Activated CD4-positive, CD25-positive, alpha-beta regulatory T cell (primary cell): ENCODE data around the gene SPRING1.
A peak's percentile ranks its signal among the peaks of the same experiment; 100 is the strongest.

Experiments used
- DNase-seq, 4 experiments: peaks; one replicate each; lab custom pipeline; 2025; lab: John Stamatoyannopoulos, UW

SPRING1 gene

DNA sequence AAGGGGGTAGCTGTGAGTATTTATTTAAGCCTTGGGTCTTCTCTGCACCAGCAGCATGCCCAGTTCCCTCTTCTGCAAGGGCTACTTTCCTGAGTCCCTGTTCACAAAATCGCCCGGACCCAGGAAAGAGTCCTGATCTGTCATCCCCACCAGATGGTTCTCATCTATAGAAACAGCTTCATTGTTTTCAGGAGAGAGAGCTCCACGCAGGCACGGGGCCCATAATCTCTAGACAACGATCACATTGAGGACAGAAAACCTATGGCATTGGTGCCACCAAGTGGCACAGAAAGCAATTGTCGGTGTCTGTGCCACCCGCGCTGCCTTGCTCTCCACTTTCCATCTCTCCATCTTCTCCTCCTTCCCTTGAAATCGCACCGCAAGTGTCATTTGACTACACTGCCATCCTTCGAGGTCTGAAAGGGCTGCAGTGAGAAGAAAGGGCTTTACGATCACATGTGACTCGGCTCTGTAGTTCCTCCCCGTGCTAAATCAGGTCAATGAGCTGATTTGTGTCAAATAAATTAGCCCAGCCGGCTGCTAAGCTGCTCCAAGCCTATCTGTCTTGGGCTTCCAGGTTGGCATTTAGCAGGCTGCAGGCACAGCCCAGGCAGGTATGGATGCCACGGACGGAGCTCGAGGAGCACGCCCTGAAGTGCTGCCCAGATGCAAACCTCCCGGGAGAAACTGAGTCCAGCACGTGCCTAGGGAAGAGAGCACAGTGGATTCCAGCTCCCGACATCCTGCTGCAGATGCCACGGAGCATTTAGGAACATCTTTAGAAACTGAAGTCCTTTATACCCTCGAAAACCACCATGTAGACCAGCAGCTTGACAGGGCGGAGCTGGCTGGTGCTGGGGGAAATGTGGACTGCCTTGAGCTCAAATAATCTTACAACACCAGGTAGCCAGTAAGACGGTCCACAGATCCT lies 28.8 kb downstream of the SPRING1 start:
- peak in 2 of 4 experiments; percentile 17 to 22 for DNase-seq

GRCh38 chr12:116707751-116708150 lies 30.1 kb downstream of the SPRING1 start:
- no peak for DNase-seq

DNA sequence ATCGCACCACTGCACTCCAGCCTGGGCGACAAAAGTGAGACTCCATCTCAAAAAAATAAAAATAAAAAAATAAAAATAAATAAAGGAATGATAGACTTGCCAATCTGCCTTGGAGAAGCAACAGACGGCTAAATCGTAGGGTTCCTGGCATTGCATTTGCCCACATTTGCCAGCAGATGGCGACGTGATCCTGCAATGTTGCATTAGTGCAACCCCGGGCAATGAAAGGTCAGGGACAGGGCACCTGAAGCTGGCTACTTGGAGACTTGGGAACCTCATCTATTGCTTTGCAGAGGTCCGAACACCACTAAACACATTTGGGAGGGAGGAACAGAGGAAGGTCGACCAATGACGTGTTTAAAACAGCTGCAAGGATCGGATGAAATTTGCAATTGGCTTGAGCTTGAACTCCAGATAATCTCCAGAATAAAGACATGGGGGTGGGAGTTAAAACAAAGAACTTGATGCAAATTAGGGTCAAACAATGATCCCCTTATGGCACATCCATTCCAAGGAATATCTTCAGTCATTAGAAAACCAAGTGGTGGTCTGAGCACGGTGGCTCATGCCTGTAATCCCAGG lies 34.6 kb downstream of the SPRING1 start:
- peak; percentile 22 to 37 (median 34) for DNase-seq

GRCh38 chr12:116701432-116701831 lies 36.4 kb downstream of the SPRING1 start:
- no peak for DNase-seq

- no peak for DNase-seq
Observed at GRCh38 chr12:116700066-116700465, 37.8 kb downstream of the SPRING1 start.

- no peak for DNase-seq
Observed at GRCh38 chr12:116698554-116699075, 39.3 kb downstream of the SPRING1 start.

DNA sequence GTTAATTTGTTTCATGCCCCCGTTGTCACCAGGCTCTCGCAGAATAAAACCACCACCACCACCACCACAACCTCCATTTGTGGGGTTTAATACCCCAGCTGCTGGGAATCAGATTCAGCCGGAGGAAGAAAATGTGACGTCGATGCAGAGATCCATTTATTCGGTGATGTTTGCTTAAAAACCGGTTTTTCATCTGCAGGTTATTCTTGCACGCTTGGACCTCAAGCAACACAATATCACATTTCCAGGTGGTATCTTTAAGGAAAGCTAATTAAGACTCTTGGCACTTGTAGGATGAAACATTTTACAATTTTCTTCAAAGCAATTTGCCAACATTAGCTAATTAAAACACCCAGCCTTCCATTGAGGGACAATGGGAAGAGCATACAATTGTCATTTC lies 39.8 kb downstream of the SPRING1 start:
- DNase-seq = no peak

GRCh38 chr12:116697716-116698115 lies 40.2 kb downstream of the SPRING1 start:
- no peak for DNase-seq

DNA sequence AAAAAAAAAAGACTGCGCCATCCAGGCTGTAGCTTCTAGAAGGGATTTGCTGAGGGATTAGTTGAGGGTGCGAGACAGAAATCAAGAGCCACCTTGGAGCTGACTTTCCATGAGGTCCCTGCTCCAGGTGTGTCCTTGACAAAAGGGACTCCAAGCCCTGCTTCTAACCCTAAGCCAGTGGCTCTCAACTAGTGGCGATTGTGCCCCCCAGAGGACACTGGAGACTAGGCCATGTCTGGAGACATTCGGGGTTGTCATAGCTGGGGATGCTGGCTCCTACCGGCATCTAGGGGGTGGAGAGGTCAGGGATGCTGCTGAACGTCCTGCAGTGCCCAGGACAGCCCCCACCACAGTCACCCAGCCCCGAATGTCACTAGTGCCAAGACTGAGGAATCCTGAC lies 40.6 kb downstream of the SPRING1 start:
- DNase-seq = no peak

GRCh38 chr12:116695464-116695725 lies 42.5 kb downstream of the SPRING1 start:
- no peak for DNase-seq

GRCh38 chr12:116694653-116695463 lies 43.0 kb downstream of the SPRING1 start:
- DNase-seq = no peak

DNA sequence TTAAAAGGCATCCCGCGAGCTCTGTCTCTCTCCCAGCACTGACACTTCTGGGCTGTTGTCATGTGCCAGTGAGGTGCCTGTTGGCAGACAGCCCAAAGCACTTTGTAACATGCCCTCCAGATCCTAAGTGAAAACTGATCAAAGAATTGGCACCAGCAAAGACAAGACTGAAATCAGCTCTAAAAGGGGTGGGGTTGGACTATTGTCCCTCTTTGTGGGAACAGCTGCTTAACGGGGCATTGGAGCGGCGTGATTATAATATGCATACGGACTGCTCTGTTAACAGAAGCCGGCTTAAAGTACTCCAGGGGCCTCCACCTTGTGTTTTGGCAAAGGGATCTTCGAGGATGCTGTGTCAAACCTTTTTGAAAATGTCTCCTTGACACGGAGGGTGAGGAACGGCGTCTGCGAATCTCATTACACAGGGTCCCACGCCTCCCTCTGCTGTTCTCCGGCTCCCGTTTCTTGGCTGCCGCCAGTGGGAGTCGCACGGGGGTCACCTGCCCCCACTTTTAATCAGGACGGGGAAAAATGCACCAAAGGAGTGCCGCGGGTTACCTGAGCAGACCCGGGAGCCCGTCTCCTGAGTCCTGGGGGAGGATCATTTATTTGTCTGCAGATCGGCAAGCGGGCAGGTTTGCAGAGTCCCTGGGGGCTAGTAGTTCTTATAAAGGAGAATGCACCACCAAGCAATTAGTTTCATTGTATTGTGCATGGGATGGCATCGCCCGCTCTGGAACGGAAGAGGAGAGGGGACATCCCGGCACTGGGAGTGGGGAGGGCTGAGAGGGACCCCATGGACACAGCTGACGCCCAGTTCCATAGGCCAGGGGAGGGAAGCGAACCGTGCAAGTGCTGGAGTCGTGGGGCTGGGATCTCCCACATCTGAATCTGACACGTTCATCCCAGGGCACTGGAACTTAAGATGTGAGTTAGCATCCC lies 44.3 kb downstream of the SPRING1 start:
- no peak for DNase-seq

DNA sequence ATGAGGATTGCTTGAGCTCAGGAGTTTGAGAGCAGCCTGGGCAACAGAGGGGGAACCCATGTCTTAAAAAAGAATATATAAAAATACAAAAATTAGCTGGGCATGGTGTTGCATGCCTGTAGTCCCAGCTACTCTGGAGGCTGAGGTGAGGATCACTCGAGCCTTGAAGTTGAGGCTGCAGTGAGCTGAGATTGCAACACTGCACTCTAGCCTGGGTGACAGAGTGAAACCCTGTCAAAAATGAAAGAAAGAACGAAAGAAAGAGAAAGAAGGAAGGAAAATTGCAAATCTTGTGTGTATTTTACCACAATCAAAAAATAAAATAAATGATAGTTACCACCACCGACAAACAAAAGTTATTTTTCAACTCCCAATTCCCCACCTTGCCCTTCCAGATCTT lies 45.3 kb downstream of the SPRING1 start:
- DNase-seq = no peak

DNA sequence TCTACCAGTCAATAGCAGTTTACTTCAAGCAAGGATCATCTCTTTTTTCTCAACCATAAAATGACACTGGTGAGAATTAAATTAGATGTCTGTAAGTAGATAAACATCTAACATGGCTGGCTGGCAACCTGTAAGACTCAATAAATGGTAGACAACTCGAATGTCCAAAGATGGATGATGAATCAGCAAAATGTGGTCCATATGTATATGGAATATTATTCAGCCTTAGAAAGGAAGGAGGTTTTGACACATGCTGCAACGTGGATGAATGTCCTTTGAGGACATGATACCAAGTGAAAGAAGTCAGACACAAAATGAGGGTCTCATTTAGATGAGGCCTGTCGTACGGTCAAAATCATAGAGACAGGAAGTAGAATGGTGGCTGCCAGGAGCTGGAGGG lies 46.2 kb downstream of the SPRING1 start:
- DNase-seq = no peak

DNA sequence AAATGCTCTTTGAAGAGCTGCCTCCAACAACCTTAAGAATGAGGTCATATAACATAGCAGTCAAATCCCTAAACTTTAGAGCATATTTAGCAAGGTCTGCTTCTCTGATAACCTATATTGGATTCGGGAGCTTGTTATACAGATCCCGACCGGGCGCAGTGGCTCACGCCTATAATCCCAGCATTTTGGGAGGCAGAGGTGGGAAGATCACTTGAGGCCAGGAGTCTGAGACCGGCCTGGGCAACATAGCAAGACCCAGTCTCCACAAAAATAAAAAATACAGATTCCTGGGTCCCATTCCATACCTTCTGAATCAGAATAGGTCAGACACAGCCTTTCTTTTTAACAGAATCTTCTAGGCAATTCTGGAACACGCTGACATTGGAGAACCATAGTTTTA lies 46.7 kb downstream of the SPRING1 start:
- no peak for DNase-seq

DNA sequence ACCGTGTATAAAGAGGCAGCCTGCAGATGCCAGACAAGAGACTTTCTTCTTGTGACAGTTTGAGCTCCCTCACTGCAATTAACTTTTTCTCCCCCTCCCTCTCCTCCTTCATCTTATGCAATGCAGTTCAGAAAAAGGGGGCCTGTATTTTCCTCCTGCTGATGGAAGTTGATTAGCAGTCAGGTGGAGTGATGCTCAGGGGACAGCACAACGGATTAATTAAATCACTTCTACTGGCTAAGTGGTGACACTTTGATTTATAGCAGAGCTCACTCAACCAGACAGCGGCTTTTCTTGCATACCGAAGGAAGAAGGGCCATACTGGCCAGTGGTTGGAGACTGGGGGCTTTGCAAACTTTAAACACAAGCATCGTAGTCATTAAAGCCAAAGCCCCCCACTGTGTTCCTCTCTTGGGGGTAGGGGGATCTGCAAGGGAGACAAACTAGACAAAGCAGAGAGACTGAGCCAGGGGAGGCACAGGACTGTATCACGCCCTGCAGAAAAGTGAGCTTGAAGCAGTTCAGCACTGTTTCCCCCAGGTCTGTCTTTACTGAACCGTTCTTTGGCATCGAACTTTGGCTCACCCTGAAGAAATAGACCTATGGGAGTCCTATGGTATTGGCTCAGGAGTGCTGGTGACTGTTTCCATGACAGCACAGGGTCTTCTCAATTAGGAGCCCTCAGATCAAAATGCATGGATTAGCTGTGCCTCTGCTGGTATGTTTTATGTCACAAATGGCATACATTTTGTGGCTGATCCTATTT lies 47.7 kb downstream of the SPRING1 start:
- no peak for DNase-seq

DNA sequence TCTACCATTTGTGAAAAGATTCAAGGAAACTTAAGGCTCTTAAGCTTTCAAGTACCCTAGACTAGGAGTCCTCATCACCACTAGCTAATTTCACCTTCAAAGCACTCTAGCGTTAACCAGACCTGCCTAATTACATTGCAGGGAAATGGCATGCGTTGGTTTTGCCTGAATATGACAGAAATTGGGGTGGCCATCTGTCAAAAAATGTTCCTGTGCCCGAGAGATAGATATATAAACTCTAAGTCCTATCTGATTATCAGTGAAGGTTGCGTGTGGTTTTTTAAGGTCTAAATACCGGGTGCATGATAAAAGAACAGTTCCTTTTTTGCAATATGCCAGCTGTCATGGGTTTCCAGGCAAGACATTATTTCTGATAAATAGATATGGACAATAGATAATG lies 48.3 kb downstream of the SPRING1 start:
- DNase-seq = no peak
